Smooth muscle cell (in vitro differentiated cells): ENCODE results near the gene PIK3CD. TPM values are rescaled to one million over a fixed set of nuclear protein-coding genes. Genes with fewer than 3 reads are reported as not detected.

Experiments used
- DNase-seq: peaks from one replicate; lab custom pipeline; 2025; ENCODE audit not compliant: unreplicated experiment; lab: John Stamatoyannopoulos, UW
- H2AFZ ChIP-seq: fragments of 200-600 bp; sonication (generic); 2 replicates; pipeline ENCODE4 v1.6.0; 2016; ENCODE audit warnings: antibody characterized with exemption, low read depth, mild to moderate bottlenecking
- H3F3A ChIP-seq: fragments of 200-600 bp; sonication (generic); 2 replicates; pipeline ENCODE4 v1.6.0; 2017; ENCODE audit warnings: antibody characterized with exemption, low read depth
- H3K27ac ChIP-seq: fragments of 200-600 bp; sonication (generic); 2 replicates; pipeline ENCODE4 v1.5.1; 2016; ENCODE audit warnings: low read depth, mild to moderate bottlenecking
- H3K27me3 ChIP-seq: fragments of 200-600 bp; sonication (generic); 2 replicates; pipeline ENCODE4 v1.6.1; 2016; ENCODE audit warnings: low read depth, mild to moderate bottlenecking
- H3K36me3 ChIP-seq: fragments of 200-600 bp; sonication (generic); 2 replicates; pipeline ENCODE4 v1.5.1; 2016; ENCODE audit warnings: low read depth
- H3K4me1 ChIP-seq: fragments of 200-600 bp; sonication (generic); 2 replicates; pipeline ENCODE4 v1.5.1; 2016; ENCODE audit warnings: low read depth
- H3K4me2 ChIP-seq: fragments of 200-600 bp; sonication (generic); 2 replicates; pipeline ENCODE4 v1.6.0; 2016; ENCODE audit warnings: mild to moderate bottlenecking
- H3K4me3 ChIP-seq: fragments of 200-600 bp; sonication (generic); 2 replicates; pipeline ENCODE4 v1.5.1; 2016; ENCODE audit warnings: mild to moderate bottlenecking
- H3K79me2 ChIP-seq: fragments of 200-600 bp; sonication (generic); 2 replicates; pipeline ENCODE4 v1.6.0; 2016; ENCODE audit warnings: low read depth, mild to moderate bottlenecking
- H3K9ac ChIP-seq: fragments of 200-600 bp; sonication (generic); 2 replicates; pipeline ENCODE4 v1.6.0; 2016; ENCODE audit warnings: low read depth
- H3K9me3 ChIP-seq: fragments of 200-600 bp; sonication (generic); replicated peaks from 2 replicates; pipeline ENCODE4 v1.5.1; 2016; ENCODE audit warnings: low read depth
- H4K20me1 ChIP-seq: fragments of 200-600 bp; sonication (generic); 2 replicates; pipeline ENCODE4 v1.6.0; 2016; ENCODE audit warnings: low read depth
- WGBS: methylation state at CpG from one replicate; pipeline ENCODE4 v1.1.7; 2016; ENCODE audit warnings: low lambda C conversion rate; 5-methylcytosine and 5-hydroxymethylcytosine counted together
- polyA plus RNA-seq: library from polyadenylated mRNA; unstranded; fragments of >200 nt; fragmentation: Nextera tagmentation; extraction: Ambion mirVana; gene quantifications from 2 replicates; pipeline ENCODE4 v1.2.1, GENCODE V29; 2016
- total RNA-seq: library from RNA; depleted of rRNA; stranded (reverse); fragments of >200 nt; gene quantifications from 2 replicates; pipeline ENCODE4 v1.2.3, GENCODE V29; 2014
- TF ChIP-seq, protein P1 (sequence below): fragments of 200-600 bp; sonication (generic); IDR thresholded peaks from 2 replicates; pipeline ENCODE4 v1.5.1; 2017; ENCODE audit warnings: borderline replicate concordance, mild to moderate bottlenecking, antibody characterized with exemption; ENCODE audit not compliant: insufficient read depth, poor library complexity, severe bottlenecking

Gene PIK3CD
- total and polyA plus RNA-seq, 2 experiments from 2014 or later, result 3.9 to 4.1 TPM

DNA sequence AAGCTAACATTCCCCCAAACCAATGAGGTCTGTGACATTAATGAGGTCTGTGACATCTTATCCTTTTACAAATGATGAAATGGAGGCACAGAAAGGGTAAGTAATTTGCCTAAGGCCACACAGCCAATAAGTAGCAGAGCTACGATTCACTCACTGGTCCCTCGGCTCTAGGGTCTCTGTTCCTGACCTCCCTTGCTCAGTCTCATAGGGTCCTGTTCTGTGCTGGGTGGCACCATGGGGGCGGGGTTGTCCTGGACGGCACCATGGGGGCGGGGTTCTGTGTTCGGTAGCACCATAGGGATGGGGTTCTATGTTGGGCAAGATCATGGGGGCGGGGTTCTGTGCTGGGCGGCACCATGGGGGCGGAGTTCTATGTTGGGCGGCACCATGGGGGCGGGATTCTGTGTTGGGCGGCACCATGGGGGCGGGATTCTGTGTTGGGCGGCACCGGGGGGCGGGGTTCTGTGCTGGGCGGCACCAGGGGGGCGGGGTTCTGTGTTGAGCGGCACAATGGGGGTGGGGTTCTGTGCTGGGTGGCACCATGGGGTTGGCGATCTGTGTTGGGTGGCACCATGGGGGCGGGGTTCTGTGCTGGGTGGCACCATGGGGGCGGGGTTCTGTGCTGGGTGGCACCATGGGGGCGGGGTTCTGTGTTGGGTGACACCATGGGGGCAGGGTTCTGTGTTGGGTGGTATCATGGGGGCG, 116.6 kb downstream of the PIK3CD start:
- DNase-seq, result no peak
- H2AFZ ChIP-seq, result no peak overlapping the region
- peaks cover 3% of the 10 kb centered on the region for H3K4me1 ChIP-seq
- H3K27ac ChIP-seq, result no peak overlapping the region
- TF ChIP-seq, protein P1, sequence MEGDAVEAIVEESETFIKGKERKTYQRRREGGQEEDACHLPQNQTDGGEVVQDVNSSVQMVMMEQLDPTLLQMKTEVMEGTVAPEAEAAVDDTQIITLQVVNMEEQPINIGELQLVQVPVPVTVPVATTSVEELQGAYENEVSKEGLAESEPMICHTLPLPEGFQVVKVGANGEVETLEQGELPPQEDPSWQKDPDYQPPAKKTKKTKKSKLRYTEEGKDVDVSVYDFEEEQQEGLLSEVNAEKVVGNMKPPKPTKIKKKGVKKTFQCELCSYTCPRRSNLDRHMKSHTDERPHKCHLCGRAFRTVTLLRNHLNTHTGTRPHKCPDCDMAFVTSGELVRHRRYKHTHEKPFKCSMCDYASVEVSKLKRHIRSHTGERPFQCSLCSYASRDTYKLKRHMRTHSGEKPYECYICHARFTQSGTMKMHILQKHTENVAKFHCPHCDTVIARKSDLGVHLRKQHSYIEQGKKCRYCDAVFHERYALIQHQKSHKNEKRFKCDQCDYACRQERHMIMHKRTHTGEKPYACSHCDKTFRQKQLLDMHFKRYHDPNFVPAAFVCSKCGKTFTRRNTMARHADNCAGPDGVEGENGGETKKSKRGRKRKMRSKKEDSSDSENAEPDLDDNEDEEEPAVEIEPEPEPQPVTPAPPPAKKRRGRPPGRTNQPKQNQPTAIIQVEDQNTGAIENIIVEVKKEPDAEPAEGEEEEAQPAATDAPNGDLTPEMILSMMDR, result no peak
- H3K36me3 ChIP-seq, result no peaks in the 10 kb centered on the region
- H3K27me3 ChIP-seq, result no peaks in the 10 kb centered on the region
- H3K4me3 ChIP-seq, result no peak overlapping the region
- H3K4me2 ChIP-seq, result no peak overlapping the region
- peaks cover 42% of the 10 kb centered on the region for H4K20me1 ChIP-seq
- H3F3A ChIP-seq, result peaks cover 11% of the 10 kb centered on the region
- H3K9ac ChIP-seq, result no peak overlapping the region
- WGBS, result 95% methylated on average over 16 of the region's 24 CpGs
- peaks cover 10% of the 10 kb centered on the region for H3K79me2 ChIP-seq
- H3K9me3 ChIP-seq, result no peaks in the 10 kb centered on the region

DNA sequence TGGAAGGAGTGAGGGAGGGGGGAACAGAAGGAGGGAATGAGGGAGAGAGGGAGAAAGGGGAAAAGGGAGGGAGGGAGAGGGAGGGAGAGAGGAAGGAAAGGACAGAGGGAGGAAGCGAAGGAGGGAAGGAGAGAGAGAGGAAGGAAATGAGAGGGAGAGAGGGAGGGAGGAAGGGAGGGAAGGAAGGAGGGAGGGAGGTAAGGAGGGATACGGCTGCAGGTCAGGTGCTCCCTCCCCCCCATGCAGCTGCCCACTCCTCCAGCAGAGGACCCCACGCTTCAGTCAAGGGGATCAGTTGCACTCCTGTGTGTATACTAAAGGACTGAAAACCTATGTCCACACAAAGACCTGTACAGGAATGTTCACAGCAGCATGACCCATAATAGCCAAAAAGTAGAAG, 117.5 kb downstream of the PIK3CD start:
- Histone ChIP-seq H3K27me3 (no peaks in the 10 kb centered on the region), H3K4me1 (peaks cover 3% of the 10 kb centered on the region), H3K36me3 (no peaks in the 10 kb centered on the region), H3F3A (peaks cover 11% of the 10 kb centered on the region), H3K4me2 (no peak overlapping the region), H3K9me3 (no peaks in the 10 kb centered on the region), H2AFZ (no peak overlapping the region), H3K27ac (no peak overlapping the region), H4K20me1 (peaks cover 42% of the 10 kb centered on the region), H3K79me2 (peaks cover 10% of the 10 kb centered on the region), H3K4me3 (no peak overlapping the region), H3K9ac (no peak overlapping the region)
- TF ChIP-seq, protein P1, result no peak
- no peak for DNase-seq
- 86% methylated on average over 2 of the region's 3 CpGs for WGBS

DNA sequence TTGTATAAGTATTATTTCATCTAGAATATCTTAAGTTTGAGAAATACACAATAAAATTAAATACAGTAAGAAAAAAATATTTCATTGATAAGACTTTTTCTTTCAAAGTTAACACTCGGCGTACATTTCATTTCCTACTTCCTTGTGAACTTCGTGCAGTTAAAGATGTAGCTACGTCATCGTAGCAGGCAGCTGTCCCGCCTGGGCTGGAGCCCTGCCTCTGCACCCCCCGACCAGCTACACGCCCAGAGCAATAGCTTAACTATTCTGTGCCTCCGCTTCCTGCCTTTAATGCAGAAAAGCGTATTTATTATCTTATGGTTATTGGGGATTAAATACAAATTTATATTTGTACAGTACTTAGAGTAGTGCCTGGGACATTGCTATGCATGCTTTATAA, 118.8 kb downstream of the PIK3CD start:
- TF ChIP-seq, protein P1, result no peak
- Histone ChIP-seq H3K4me1 (peaks cover 3% of the 10 kb centered on the region), H3K4me2 (no peak overlapping the region), H3K27me3 (no peaks in the 10 kb centered on the region), H3K79me2 (peaks cover 13% of the 10 kb centered on the region), H3K9me3 (no peaks in the 10 kb centered on the region), H4K20me1 (peaks cover 30% of the 10 kb centered on the region), H3F3A (peaks cover 11% of the 10 kb centered on the region), H3K4me3 (no peak overlapping the region), H3K9ac (no peak overlapping the region), H3K27ac (no peak overlapping the region), H3K36me3 (no peaks in the 10 kb centered on the region), H2AFZ (no peak overlapping the region)
- DNase-seq, result no peak
- 96% methylated on average over 10 of the region's 10 CpGs for WGBS
